HG03521 (cell line): ENCODE results near the gene IGLL1.
"Not testable (repeated sequence)": the region's sequence is repeated elsewhere in the genome, so short reads cannot be mapped to it uniquely, and the experiment has no call there.

Source experiments
- ATAC-seq: cut with Tn5 transposase; IDR thresholded peaks from one replicate; pipeline ENCODE4 v1.9.1; 2021; ENCODE audit warnings: mild to moderate bottlenecking, moderate library complexity; ENCODE audit not compliant: unreplicated experiment

IGLL1 gene

DNA sequence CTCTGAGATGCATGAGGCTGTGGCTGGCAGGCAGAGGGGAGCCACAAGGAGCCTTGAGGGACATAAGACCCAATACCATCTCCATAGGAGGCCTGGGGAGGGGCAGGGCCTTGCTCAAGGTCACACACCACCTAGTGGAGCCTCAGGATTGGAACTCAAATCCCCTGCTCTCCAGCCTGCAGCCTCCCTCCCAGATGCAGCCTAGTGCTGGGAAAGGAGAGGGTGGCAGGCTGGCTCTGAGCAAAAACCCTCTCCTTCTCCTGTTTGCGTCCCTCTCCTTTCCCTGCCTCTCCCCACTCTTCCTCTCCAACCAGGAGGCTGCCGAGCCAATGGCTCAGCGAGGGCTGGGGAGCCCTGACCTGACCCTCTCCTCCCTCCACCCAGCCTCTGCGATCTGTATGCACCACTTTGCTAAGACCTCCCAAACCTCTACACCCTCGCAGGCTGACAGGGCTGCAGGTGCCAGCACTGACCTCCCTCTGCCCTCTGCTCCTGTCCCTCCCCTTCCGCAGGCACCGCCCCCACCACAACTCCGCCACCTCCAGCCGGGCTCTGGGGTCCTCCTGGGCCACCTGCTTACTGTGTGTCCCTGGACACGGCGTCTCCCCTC lies 14.7 kb downstream of the IGLL1 start:
- ATAC-seq: no peak

DNA sequence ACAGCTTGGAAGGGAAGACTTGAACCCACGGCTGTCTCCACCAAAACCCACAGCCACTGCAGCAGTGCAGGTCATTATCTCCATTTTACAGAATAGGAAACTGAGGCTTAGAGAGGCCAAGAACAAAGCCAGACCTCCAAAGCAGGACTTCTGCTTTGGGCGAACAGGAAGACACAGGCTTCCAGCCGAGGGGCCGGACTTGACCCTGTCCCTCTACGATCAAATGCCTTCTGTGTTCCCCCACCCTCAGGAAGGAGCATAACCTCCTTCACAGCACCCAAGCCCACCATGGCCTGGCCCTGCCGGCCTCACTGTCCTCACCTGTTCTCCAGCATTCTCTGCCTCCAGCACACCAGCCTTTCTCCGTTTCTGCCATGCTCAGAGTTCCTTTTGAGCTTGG lies 15.8 kb downstream of the IGLL1 start:
- ATAC-seq: no peak

DNA sequence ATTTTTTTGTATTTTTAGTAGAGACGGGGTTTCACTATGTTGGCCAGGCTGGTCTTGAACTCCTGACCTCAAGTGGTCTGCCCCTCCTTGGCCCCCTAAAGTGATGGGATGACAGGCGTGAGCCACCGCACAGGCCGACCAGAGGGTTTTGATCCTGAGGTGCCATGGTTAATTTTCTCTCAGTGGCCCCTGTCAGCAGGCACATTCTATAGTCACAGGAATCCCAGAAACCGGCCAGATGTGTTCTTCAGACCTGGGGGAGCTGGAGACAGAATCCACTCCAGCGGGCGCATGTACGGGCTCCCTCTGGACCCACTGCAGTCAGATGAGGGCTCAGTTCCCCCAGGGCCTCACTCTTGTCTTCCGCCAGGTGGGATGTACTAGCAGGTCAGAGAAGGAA lies 17.0 kb downstream of the IGLL1 start:
- ATAC-seq: no peak

DNA sequence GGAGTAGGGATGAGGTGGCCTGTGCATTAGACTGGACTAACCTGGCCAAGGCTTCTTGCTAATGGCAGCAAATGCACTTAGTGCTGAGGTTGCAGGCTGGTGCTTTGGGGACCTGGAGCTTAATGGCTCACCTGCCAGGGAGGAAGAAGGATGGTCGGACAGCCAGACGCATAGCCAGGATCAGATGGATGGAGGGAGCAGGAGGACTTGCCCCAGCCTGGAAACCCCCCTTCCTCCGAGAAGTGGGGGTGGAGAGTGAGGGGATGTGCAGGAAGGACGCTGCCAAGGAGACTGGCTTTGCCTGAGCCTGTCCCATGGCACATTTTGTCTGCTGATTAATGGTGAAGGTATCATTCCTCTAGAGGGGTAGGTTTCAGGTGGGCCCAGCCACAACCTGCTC lies 17.9 kb downstream of the IGLL1 start:
- ATAC-seq: no peak

DNA sequence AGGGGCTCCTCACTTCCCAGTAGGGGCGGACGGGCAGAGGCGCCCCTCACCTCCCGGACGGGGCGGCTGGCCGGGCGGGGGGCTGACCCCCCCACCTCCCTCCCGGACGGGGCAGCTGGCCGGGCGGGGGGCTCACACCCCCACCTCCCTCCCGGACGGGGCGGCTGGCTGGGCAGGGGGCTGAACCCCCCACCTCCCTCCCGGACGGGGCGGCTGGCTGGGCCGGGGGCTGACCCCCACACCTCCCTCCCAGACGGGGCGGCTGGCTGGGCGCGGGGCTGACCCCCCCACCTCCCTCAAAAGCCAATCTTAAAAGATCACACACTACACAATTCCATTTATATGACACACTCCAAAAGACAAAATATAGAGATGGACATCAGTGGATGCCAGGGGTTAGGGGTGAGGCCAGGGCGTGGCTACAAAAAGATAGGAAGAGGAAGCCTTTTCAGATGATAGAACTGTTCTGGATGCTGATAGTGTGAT lies 19.0 kb downstream of the IGLL1 start:
- not testable (repeated sequence) for ATAC-seq

DNA sequence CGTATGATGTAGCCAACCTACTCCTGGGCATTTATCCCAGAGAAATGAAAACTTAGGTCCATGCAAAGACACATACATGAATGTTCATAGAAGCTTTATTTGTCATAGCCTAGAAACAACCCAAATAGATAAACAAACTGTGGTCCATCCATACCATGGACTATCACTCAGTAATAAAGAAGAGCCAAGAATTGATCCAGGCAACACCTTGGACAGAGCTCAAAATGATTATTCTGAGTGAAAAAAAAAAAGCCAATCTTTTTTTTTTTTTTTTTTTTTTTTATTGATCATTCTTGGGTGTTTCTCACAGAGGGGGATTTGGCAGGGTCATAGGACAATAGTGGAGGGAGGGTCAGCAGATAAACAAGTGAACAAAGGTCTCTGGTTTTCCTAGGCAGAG lies 19.9 kb downstream of the IGLL1 start:
- ATAC-seq: not testable (repeated sequence)

DNA sequence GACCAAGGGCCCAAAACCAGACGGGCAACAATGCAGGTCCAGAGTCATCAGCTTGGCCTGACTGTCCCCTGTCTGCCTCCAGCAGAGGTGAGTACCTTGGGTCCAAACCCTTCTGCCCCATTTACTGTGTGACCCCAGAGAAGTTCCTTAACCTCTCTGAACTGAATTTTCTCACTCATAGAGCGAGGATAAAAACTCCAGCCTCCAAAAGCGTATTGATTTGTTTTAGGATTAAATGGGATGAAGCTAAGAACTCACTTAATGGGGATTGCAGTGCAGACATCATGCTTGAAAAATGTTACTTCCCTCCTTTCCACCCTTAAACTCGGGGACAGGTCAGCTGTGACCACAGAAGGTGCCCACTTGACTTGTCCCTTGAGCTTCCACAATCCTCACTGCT lies 22.6 kb downstream of the IGLL1 start:
- ATAC-seq: no peak

DNA sequence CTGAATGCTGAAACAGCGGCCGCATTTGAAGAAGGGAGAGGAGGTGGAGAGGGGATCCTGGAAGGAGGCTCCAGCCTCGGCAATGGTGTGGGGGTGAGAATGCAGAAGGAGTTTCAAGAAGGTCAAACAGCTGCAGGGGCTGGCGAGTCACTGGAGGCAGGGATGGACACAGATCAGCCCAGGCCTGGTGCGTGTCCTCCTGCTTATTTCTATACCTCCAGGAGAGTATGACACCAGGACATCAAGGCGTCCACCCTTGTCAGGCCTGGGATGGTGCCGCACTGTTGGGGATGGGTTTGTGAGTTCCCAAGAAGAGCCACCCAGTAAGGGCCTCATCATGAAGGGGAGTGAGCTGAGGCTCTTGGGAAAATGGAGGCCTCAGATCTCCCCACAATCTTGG lies 23.1 kb downstream of the IGLL1 start:
- ATAC-seq: no peak

DNA sequence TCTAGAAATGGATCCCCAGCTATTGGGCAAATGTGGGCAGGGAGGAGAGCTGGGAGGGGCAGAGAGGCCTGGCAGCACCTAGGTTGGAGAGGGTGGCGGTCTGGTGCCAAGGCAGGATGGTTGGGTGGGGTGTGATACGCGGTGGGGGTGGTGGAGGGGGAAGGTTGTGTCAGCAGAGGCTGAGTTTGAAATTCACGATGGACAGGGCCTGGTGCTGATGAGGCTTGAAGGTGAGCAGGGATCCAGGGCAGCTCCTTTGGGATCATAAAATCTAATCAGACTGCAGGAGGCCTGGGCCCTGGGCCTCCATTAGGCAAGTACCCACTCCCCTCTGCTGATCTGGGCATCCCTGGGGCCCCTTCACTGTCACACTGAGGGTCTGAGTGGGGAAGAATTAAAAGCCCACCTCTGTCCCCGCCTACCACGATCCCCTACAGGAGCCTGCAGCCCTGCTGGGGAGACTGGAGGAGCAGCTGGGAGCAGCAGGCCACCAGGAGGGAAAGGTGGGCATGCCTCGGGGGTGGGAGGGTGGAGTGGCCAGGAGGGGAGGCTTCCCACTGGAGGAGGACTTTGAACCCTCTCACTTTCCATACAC lies 24.0 kb downstream of the IGLL1 start:
- no peak for ATAC-seq

DNA sequence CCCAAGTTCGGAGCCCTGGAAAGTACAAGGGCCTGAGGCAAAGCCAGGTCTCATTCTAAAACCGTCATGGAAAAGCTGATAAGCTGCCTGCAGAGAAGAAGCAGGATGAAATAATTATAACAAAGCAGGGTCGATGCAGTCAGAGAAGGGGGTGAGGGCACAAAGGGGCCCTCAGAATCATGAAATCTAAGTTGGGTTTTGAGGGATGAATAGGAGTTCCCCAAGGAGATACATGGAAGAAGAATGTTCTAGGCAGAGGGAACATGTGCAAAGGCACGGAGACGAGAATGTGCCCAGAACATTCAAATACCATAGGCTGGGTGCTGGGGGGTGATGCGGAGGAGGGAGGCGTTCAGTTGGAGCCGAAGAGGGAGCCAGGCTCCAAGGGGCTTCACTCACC lies 25.0 kb downstream of the IGLL1 start:
- no peak for ATAC-seq

DNA sequence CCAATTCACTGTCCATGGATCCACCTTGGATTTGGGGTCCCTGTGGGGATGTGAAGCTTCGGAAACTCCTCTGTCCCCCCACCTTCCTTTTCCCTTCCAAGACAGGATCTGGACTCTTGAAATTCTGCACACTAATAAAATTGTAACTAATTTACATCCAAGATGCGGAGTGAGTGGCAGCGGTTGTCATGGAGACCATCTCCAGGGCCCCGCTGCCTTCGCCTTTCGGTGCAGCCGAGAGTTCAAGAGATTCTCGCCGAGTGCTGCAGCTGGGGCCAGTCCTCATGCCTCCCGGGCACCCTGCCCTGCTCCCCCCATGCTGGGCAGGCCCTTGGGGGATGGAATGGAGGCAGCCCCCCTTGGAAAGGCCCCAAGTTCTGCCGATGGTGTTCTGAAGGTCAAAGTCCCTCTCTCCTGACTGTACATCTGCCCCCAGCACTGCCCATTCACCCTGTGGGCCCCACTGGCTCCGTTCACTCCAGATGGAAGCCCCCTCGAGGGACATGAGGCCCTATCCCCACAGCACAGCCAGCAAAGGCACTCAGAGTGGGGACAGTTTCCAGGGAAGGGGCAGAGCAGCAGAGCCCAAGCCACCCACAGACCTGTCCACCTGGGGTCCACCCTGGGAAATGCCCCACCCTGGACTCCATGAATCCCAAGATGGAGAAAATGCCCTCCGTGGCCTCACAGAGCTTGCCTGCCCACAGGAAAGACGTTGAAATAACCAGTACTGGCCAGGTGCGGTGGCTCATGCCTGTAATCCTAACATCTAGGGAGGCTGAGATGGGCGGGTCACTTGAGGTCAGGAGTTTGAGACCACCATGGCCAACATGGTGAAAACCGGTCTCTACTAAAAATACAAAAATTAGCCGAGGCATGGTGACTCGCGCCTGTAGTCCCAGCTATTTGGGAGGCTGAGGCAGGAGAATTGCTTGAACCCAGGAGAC lies 25.9 kb downstream of the IGLL1 start:
- ATAC-seq: no peak

DNA sequence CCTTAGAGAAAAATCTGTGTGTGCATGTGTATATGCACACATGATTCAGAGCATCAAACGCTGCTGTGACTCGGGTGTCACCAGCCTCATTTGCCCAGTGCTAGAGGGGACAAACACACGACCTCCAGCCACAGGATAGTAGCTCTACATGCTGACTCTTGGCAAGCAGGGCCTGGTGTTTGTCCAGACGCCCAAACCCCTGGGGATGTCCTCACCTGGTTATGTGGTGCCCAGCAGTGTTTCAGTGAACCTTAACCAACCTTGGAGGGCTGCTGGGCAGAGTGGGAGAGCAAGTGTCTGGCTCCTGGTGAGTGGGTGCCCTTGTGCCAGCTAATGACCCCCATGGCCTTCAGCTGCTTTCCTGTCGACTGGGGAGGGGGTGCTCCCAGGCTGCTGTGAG lies 26.7 kb downstream of the IGLL1 start:
- ATAC-seq: no peak

DNA sequence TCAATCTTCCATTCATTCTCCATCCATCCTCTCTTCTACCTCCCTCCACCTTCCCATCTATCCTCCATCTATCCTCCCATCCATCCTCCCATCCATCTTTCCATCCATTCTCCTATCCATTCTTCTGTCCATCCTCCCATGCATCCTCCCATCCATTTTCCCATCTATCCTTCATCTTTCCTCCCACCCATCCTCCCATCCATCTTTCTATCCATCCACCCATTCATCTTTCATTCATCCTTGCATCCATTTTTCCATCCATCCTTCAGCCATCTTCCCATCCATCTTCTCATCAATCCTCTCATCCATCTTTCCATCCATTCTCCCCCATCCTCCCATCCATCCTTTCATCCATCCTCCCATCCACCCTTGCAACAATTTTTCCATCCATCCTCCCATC lies 27.5 kb downstream of the IGLL1 start:
- ATAC-seq: no peak

DNA sequence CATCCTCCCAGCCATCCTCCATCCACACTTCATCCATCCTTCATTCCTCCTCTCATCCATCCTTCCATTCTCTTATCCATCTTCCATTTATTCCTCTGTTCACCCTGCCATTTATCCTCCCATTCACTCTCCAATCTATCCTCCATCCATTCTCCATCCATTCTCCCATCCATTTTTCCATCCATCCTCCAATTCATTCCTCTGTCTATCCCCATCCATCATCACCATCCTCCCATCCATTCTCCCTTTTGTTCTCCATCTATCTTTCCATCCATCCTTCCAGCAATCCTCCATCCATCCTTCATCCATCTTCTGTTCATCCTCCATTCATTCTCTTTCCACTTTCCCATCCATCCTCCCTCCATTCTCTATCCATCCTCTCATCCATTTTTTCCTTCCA lies 28.7 kb downstream of the IGLL1 start:
- no peak for ATAC-seq

DNA sequence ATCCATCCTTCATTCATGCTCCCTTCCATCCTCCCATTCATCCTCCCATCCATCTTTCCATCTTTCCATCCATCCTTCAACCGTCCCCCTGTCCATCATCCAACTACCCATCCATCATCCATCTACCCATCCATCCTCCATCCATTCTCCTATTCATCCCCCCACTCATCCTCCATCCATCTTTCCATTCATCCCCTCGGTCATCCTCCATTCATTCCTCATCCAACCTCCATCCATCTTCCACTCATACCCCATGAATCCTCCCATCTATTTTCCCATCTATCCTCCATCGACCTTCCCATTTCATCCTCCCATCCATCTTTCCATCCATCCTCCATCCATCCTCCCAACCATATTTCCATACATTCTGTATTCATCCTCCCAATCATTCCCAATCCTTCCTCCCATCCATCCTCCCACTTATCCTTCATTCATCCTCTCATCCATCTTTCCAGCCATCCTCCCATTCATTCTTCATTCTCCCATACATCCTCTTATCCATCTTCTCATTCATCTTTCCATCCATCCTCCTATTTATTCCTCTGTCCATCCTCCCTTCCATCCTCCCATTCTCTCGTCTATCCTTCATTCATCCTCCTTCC lies 29.9 kb downstream of the IGLL1 start:
- no peak for ATAC-seq

DNA sequence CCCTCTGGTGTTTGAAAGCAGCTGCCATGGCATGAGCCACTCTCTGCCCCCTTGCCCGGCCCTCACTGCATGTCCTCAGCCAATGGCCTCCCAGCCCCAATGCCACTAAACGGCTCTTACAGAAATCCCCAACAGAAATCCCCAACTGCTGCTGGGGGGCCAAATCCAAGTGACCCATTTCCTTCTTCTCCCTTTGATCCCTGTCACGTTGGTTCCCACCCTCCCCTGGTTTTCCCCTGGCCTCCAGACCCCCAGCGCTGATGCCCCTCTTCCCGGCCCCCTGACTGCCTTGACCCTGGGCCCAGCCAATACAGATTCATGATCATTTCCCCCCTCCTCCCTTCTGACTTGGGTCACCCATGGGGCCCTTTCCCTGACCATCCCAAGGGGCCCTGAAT lies 30.9 kb downstream of the IGLL1 start:
- ATAC-seq: no peak

DNA sequence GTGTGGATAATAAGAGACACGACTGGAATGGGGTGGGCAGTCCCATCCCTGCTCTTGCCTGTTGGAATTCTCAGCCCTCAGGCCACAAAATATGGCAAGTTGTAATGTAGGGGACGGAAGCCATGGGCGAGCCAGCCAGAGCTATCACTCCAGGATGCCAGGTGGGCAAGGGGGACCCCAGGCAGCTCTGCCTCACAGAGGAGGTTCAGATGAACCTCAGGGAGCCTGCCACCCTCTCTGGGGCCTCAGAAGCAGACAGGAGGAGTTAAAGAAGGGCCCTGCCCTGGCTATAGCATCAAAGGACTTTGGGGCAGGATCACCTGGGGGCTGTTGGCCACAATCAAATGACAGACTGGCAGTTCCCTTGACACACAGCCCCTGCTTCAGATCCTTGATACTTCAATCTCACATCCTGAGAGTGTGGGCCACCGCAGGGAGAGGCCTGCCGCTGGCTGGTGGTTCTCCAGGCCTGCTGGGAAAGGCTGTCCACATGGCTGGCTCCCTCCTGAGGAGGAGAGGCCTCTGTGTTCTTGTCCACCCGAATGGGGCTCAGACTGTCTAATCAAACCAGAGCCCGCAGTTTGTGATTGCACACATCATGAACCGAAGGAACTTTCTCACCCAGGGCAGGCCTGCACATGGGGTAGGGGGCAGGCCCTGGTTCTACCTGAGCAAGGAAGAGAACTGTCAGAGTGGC lies 31.4 kb downstream of the IGLL1 start:
- no peak for ATAC-seq

DNA sequence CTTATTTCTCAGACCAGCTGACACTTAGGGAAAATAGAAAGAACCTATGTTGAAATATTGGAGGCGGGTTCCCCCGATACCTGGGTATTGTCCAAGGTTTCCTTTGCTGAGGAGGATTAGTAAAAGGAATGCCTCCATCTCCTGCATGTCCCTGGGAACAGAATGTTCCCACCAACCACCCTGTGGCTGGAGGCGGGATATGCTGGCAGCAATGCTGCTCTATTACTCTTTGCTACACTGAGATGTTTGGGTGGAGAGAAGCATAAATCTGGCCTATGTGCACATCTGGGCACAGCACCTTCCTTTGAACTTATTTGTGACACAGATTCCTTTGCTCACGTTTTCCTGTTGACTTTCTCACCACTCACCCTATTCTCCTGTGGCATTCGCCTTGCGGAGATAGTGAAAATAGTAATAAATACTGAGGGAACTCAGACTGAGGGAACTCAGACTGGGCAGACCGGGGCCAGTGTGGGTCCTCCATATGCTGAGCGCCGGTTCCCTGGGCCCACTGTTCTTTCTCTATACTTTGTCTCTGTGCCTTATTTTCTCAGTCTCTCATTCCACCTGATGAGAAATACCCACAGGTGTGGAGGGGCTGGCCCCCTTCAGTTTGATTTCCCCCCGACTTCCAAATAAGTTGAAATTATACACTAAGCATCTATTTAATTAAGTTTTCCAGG lies 32.1 kb downstream of the IGLL1 start:
- ATAC-seq: no peak

DNA sequence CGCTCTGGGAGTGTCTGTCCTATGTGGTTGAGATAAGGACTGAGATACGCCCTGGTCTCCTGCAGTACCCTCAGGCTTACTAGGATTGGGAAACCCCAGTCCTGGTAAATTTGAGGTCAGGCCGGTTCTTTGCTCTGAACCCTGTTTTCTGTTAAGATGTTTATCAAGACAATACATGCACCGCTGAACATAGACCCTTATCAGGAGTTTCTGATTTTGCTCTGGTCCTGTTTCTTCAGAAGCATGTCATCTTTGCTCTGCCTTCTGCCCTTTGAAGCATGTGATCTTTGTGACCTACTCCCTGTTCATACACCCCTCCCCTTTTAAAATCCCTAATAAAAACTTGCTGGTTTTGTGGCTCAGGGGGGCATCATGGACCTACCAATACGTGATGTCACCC lies 32.7 kb downstream of the IGLL1 start:
- not testable (repeated sequence) for ATAC-seq

DNA sequence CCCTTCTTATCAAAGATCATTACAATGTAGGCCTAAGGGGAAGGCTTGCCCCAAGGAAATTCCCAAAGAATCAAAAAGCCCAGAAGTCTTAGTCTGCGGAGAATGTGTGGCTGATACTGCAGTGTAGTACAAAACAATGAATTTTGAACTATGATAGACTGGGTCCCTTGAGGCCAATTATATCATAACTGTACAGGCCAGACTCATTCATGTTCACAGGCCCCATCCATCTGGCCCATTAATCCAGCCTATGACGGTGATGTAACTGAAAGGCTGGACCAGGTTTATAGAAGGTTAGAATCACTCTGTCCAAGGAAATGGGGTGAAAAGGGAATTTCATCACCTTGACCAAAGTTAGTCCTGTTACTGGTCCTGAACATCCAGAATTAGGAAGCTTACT lies 35.2 kb downstream of the IGLL1 start:
- ATAC-seq: no peak
